SK-N-SH (cell line): ENCODE measurements around the gene GOLGB1.

Source experiments
- CTCF ChIP-seq: fragments of 200-600 bp; sonication (generic); IDR thresholded peaks from 2 replicates; pipeline ENCODE4 v1.6.1; 2017; ENCODE audit warnings: antibody characterized with exemption, mild to moderate bottlenecking, moderate library complexity
- JUND ChIP-seq: IDR thresholded peaks from 2 replicates; pipeline ENCODE4 v1.4.0; 2012
- POLR2AphosphoS5 ChIP-seq: IDR thresholded peaks from 2 replicates; pipeline ENCODE4 v1.6.1; 2012; ENCODE audit warnings: low read depth, low read length
- RCOR1 ChIP-seq: fragments of 150-350 bp; IDR thresholded peaks from 2 replicates; pipeline ENCODE4 v1.6.1; 2017; ENCODE audit warnings: antibody characterized with exemption, low read length
- REST ChIP-seq: IDR thresholded peaks from 2 replicates; pipeline ENCODE4 v1.6.1; 2012; ENCODE audit warnings: mild to moderate bottlenecking, low read depth, low read length, moderate library complexity
- RFX5 ChIP-seq: IDR thresholded peaks from 2 replicates; pipeline ENCODE4 v1.6.1; 2012; ENCODE audit warnings: mild to moderate bottlenecking, improper control_type of control experiment, low read length
- SIN3A ChIP-seq: IDR thresholded peaks from 2 replicates; pipeline ENCODE4 v1.6.1; 2012; ENCODE audit warnings: low read depth, mild to moderate bottlenecking, low read length, moderate library complexity, borderline replicate concordance
- TAF1 ChIP-seq: IDR thresholded peaks from 2 replicates; pipeline ENCODE4 v1.6.1; 2012; ENCODE audit warnings: low read depth, mild to moderate bottlenecking, low read length, moderate library complexity, borderline replicate concordance
- TEAD4 ChIP-seq: IDR thresholded peaks from 2 replicates; pipeline ENCODE4 v1.4.0; 2012; ENCODE audit warnings: mild to moderate bottlenecking, borderline replicate concordance; ENCODE audit not compliant: insufficient read depth

GRCh38 chr3:121720163-121720562, 29.4 kb downstream of the GOLGB1 start:
- no peak for TF ChIP-seq CTCF
- no peak for TF ChIP-seq RFX5
- no peak for TF ChIP-seq SIN3A
- no peak for TF ChIP-seq POLR2AphosphoS5
- TF ChIP-seq REST = no peak
- no peak for TF ChIP-seq TEAD4
- no peak for TF ChIP-seq TAF1
- no peak for TF ChIP-seq JUND
- TF ChIP-seq RCOR1 = no peak
